ENCODE results near the gene GRIK3.

- no peak for TF ChIP-seq CEBPB (IDR thresholded peaks at IDR 0.05)
- TF ChIP-seq POLR2A (IDR thresholded peaks at IDR 0.05; ENCODE audit: low read length): no peak
- TF ChIP-seq, protein P1, sequence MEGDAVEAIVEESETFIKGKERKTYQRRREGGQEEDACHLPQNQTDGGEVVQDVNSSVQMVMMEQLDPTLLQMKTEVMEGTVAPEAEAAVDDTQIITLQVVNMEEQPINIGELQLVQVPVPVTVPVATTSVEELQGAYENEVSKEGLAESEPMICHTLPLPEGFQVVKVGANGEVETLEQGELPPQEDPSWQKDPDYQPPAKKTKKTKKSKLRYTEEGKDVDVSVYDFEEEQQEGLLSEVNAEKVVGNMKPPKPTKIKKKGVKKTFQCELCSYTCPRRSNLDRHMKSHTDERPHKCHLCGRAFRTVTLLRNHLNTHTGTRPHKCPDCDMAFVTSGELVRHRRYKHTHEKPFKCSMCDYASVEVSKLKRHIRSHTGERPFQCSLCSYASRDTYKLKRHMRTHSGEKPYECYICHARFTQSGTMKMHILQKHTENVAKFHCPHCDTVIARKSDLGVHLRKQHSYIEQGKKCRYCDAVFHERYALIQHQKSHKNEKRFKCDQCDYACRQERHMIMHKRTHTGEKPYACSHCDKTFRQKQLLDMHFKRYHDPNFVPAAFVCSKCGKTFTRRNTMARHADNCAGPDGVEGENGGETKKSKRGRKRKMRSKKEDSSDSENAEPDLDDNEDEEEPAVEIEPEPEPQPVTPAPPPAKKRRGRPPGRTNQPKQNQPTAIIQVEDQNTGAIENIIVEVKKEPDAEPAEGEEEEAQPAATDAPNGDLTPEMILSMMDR (IDR thresholded peaks at IDR 0.05): no peak
- TF ChIP-seq KDM5A (IDR thresholded peaks at IDR 0.05): no peak
- TF ChIP-seq PBX3 (IDR thresholded peaks at IDR 0.05): no peak
- TF ChIP-seq RCOR1 (IDR thresholded peaks at IDR 0.05; ENCODE audit: low read depth, low read length): no peak
- TF ChIP-seq RAD21 (conservative IDR thresholded peaks at IDR 0.05 in 1 of 2, IDR thresholded peaks at IDR 0.05 in 1 of 2): no peak
- TF ChIP-seq HOXB13 (CRISPR knock-in tag; IDR thresholded peaks at IDR 0.05; ENCODE audit: low read depth): no peak
- no peak for TF ChIP-seq ESRRA (IDR thresholded peaks at IDR 0.05; ENCODE audit: borderline replicate concordance, low read length)
- TF ChIP-seq, protein P2, sequence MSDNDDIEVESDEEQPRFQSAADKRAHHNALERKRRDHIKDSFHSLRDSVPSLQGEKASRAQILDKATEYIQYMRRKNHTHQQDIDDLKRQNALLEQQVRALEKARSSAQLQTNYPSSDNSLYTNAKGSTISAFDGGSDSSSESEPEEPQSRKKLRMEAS (IDR thresholded peaks at IDR 0.05): no peak
Observed at GRCh38 chr1:36888811-36889477, 145.4 kb downstream of the GRIK3 start.
